Astrocyte (in vitro differentiated cells and primary cell): Measurements from ENCODE around the gene SLC17A1.

Source experiments
- CTCF ChIP-seq: IDR thresholded peaks from 2 replicates; pipeline ENCODE4 v1.5.1; 2011; ENCODE audit warnings: low read depth, mild to moderate bottlenecking, inconsistent platforms, low read length, moderate library complexity; ENCODE audit not compliant: insufficient read depth
- EZH2 ChIP-seq: IDR thresholded peaks from 2 replicates; pipeline ENCODE4 v1.6.1; 2012; ENCODE audit warnings: mild to moderate bottlenecking, low read length, inconsistent platforms; ENCODE audit not compliant: insufficient read depth

GRCh38 chr6:25777031-25777430 lies 54.8 kb downstream of the SLC17A1 start:
- TF ChIP-seq CTCF (no peak), EZH2 (no peak)
